Testis (tissue), 2 donors: ENCODE results near the gene PLXNA1.

Experiments used
- POLR2A ChIP-seq: fragments of 450-650 bp; IDR thresholded peaks from one replicate; pipeline ENCODE4 v1.6.1; 2017; ENCODE audit warnings: antibody characterized with exemption, mild to moderate bottlenecking, moderate library complexity
- TF ChIP-seq, protein P1 (sequence below), 3 experiments: fragments of 450-650 bp in 2 of 3; fragments of 200-600 bp in 1 of 3; sonication (generic) in 1 of 3; IDR thresholded peaks; one replicate each; pipeline ENCODE4 v1.5.1; 2016 to 2019; ENCODE audit warnings: antibody characterized with exemption in 3 of 3, mild to moderate bottlenecking in 2 of 3, moderate library complexity in 1 of 3

DNA sequence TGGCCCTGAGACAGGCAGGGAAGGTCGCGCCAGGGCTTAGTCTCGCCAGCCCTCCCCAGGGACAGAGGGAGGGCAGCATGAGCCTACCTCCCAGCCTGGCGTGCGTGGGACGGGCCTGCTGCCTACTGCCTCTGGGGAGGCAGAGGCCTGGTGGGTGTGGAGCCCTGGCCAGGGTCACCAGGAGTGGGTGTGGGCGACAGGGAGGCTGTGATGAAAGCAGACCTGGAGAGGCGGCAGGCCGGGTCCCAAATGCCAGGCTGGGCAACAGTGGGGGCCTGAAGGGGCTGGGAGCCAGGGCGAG, 33.1 kb downstream of the PLXNA1 start:
- TF ChIP-seq, protein P1, sequence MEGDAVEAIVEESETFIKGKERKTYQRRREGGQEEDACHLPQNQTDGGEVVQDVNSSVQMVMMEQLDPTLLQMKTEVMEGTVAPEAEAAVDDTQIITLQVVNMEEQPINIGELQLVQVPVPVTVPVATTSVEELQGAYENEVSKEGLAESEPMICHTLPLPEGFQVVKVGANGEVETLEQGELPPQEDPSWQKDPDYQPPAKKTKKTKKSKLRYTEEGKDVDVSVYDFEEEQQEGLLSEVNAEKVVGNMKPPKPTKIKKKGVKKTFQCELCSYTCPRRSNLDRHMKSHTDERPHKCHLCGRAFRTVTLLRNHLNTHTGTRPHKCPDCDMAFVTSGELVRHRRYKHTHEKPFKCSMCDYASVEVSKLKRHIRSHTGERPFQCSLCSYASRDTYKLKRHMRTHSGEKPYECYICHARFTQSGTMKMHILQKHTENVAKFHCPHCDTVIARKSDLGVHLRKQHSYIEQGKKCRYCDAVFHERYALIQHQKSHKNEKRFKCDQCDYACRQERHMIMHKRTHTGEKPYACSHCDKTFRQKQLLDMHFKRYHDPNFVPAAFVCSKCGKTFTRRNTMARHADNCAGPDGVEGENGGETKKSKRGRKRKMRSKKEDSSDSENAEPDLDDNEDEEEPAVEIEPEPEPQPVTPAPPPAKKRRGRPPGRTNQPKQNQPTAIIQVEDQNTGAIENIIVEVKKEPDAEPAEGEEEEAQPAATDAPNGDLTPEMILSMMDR (IDR thresholded peaks at IDR 0.05): no peak
- TF ChIP-seq POLR2A: no peak
